Neuronal stem cell (in vitro differentiated cells): ENCODE results near the gene KEAP1.
A peak's percentile ranks its signal among the peaks of the same experiment; 100 is the strongest.

Experiments
- DNase-seq: peaks from one replicate; pipeline ENCODE4 v3.0.0-alpha.2; 2013; ENCODE audit warnings: low spot score
- H2AFZ ChIP-seq: one replicate; pipeline ENCODE4 v1.6.1; 2013; ENCODE audit warnings: mild to moderate bottlenecking, low read length, inconsistent platforms
- H2AK5ac ChIP-seq: 2 replicates; pipeline ENCODE4 v1.6.1; 2013; ENCODE audit warnings: low read depth, mild to moderate bottlenecking, inconsistent platforms, low read length, moderate library complexity, mixed read lengths
- H2BK120ac ChIP-seq: 2 replicates; pipeline ENCODE4 v1.6.1; 2013; ENCODE audit warnings: low read depth, mild to moderate bottlenecking, inconsistent platforms, low read length, moderate library complexity, mixed read lengths
- H2BK12ac ChIP-seq: one replicate; pipeline ENCODE4 v1.6.1; 2013; ENCODE audit warnings: low read length, inconsistent platforms
- H2BK15ac ChIP-seq: 2 replicates; pipeline ENCODE4 v1.6.1; 2013; ENCODE audit warnings: mild to moderate bottlenecking, low read length, inconsistent platforms, mixed read lengths
- H2BK5ac ChIP-seq: one replicate; pipeline ENCODE4 v1.6.1; 2013; ENCODE audit warnings: inconsistent platforms, mild to moderate bottlenecking, low read length, moderate library complexity
- H3K14ac ChIP-seq: one replicate; pipeline ENCODE4 v1.6.1; 2013; ENCODE audit warnings: low read length, inconsistent platforms
- H3K18ac ChIP-seq: 2 replicates; pipeline ENCODE4 v1.6.1; 2013; ENCODE audit warnings: low read length, inconsistent platforms
- H3K23ac ChIP-seq: 2 replicates; pipeline ENCODE4 v1.6.1; 2013; ENCODE audit warnings: low read depth, mild to moderate bottlenecking, mixed read lengths, low read length, inconsistent platforms; ENCODE audit not compliant: poor library complexity
- H3K27ac ChIP-seq: replicated peaks from 3 replicates; pipeline ENCODE4 v1.5.1; 2013; ENCODE audit warnings: low read length, inconsistent platforms
- H3K27me3 ChIP-seq, 3 experiments: 2 replicates each; pipeline ENCODE4 v1.6.1; 2013; ENCODE audit warnings: low read length in 3 of 3, mild to moderate bottlenecking in 2 of 3, inconsistent platforms in 1 of 3, low read depth in 1 of 3, mixed read lengths in 1 of 3, moderate library complexity in 1 of 3; ENCODE audit not compliant: control insufficient read depth in 3 of 3, insufficient read depth in 3 of 3
- H3K36me3 ChIP-seq, 2 donors: replicated peaks in 1 of 2; 2 replicates each; pipeline ENCODE4 v1.6.1; 2013; ENCODE audit warnings: low read length in 2 of 2; ENCODE audit not compliant: control insufficient read depth in 2 of 2, insufficient read depth in 2 of 2
- H3K4ac ChIP-seq: 2 replicates; pipeline ENCODE4 v1.6.1; 2013; ENCODE audit warnings: inconsistent platforms, mild to moderate bottlenecking, low read length, moderate library complexity
- H3K4me1 ChIP-seq, 2 donors: 1 replicate in 1 of 2; 2 replicates in 1 of 2; pipeline ENCODE4 v1.6.1; 2013; ENCODE audit warnings: low read length in 2 of 2, low read depth in 1 of 2; ENCODE audit not compliant: control insufficient read depth in 2 of 2, insufficient read depth in 1 of 2
- H3K4me2 ChIP-seq: one replicate; pipeline ENCODE4 v1.6.1; 2013; ENCODE audit warnings: mild to moderate bottlenecking, low read length, inconsistent platforms; ENCODE audit not compliant: insufficient read depth, poor library complexity, severe bottlenecking
- H3K4me3 ChIP-seq, 2 donors: 2 replicates each; pipeline ENCODE4 v1.5.1; 2013; ENCODE audit warnings: low read length in 2 of 2, mild to moderate bottlenecking in 2 of 2, inconsistent platforms in 1 of 2, moderate library complexity in 1 of 2
- H3K79me1 ChIP-seq: one replicate; pipeline ENCODE4 v1.6.1; 2013; ENCODE audit warnings: low read depth, mild to moderate bottlenecking, inconsistent platforms, low read length, moderate library complexity
- H3K9ac ChIP-seq: one replicate; pipeline ENCODE4 v1.6.1; 2013; ENCODE audit warnings: mild to moderate bottlenecking, low read depth, low read length, inconsistent platforms; ENCODE audit not compliant: poor library complexity
- H3K9me3 ChIP-seq, 2 donors: replicated peaks in 1 of 2; 2 replicates each; pipeline versions ENCODE3 to v1.6.1; 2013; ENCODE audit warnings: low read length in 2 of 2, mild to moderate bottlenecking in 2 of 2, inconsistent platforms in 1 of 2, low read depth in 1 of 2, mixed read lengths in 1 of 2, moderate library complexity in 1 of 2; ENCODE audit not compliant: control insufficient read depth in 2 of 2, insufficient read depth in 1 of 2
- H4K8ac ChIP-seq: one replicate; pipeline ENCODE4 v1.6.1; 2013; ENCODE audit warnings: low read depth, mild to moderate bottlenecking, inconsistent platforms, low read length, moderate library complexity
- H4K91ac ChIP-seq: one replicate; pipeline ENCODE4 v1.6.1; 2013; ENCODE audit warnings: low read length, low read depth, mild to moderate bottlenecking, inconsistent platforms; ENCODE audit not compliant: poor library complexity
- WGBS, 2 donors: extraction: QIAGEN DNeasy Blood & Tissue Kit; methylation state at CpG; one replicate each; pipeline ENCODE4 v1.1.7; 2013; ENCODE audit warnings: missing lambda C conversion rate in 2 of 2, mixed read lengths in 1 of 2; ENCODE audit not compliant: insufficient read length in 2 of 2, insufficient replicate concordance in 1 of 2; ENCODE audit errors: extremely low coverage in 2 of 2; 5-methylcytosine and 5-hydroxymethylcytosine counted together

The KEAP1 gene

DNA sequence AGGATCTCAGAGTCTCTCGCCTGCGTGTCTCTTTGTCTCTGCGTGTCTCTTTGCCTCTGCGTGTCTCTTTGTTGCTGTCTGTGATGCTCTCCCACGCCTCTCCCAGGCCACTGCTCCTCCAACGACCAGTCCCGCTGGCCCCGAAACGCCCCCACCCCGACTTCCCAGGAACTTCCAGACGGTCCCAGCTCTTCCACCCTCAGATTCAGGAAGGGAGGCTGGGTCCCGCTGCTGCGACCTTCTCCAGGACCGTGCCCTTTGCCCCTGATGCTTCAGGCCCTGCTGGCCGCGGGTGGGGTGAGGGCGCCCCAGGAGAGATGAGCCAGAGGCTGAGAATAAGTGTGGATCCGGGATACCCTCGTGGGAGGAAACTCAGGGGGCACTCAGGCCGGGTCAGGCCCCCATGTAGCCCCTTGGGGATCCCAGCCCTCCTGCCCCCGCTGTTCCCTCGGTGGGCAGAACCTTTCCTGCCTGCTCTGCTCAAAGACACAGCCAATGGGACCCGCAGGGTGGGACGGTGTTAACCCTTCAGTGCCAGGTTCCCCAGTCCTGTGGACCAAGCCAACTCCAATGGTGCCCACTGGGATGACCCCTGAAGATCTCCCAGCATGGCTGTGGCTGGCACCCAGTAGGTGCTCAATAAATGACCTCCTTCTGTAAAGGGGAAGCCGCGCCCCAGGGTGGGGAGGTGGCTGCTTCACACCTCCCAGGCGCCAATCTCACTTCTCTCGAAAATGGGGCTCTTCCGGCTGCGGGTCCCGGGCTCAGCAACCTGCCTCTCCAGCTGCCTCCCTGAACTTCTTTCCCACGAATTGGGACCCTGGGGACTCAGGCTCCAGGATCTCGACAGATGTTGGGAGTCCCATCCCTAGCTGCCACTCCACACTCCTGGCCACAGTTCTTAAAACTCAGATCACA lies 15.5 kb upstream of the KEAP1 start:
- Histone ChIP-seq H3K14ac (no peak overlapping the region), H3K4me3 (peak overlapping the region in 1 of 2 donors; percentile 41), H3K4ac (no peak overlapping the region), H3K18ac (peak overlapping the region; percentile 92), H2BK120ac (peak overlapping the region; percentile 13), H3K4me1 (peaks cover 11 to 17% of the 10 kb centered on the region in 2 donors), H4K8ac (no peak overlapping the region), H3K27me3 (peaks cover 0 to 83% (median 42%) of the 10 kb centered on the region in 3 experiments), H3K4me2 (peak overlapping the region; percentile 22), H2BK12ac (peak overlapping the region; percentile 43), H3K27ac (no peak overlapping the region), H3K36me3 (no peaks in the 10 kb centered on the region), H3K23ac (peak overlapping the region; percentile 87), H3K9ac (peak overlapping the region; percentile 78), H4K91ac (peak overlapping the region; percentile 59), H3K79me1 (peaks cover 2% of the 10 kb centered on the region), H2AFZ (peak overlapping the region; percentile 52), H2BK15ac (peak overlapping the region; percentile 90), H2BK5ac (no peak overlapping the region), H3K9me3 (no peaks in the 10 kb centered on the region), H2AK5ac (peak overlapping the region; percentile 82)
- no CpG with 5 or more reads among the region's 33 CpGs for WGBS, 2 donors
- DNase-seq: no peak

DNA sequence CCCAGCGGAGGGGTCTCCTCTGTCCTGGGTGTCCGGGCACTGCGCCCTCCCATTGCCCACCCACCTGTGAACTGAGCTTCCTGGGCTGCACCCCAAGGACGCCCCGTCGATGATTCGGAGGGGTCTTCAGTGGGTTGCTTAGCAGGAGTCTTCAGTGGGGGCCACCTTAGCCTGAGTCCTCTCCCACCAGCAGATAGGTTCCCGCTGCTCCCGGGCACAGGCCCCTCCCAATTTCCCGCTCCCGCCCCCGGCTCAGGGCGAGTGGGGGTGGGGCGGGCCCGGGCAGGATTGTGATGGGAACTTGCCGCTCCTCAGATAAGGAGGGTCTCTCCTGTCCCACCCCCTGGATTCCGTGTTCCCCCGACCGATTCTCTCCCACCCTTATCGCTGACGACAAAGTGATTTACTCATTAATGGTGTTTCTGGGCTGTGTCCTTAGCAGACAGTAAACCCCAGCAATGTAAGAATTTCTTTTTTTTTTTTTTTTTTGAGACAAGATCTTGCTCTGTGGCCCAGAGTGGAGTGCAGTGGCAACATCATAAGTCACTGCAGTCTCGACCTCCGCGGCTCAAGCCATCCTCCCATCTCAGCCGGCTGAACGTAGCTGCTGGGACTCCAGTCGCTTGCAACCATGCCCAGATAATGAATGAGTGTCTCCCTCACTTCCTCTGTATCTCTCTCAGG lies 14.7 kb upstream of the KEAP1 start:
- no peak overlapping the region for H4K8ac ChIP-seq
- peak overlapping the region; percentile 62 for H2BK5ac ChIP-seq
- peak overlapping the region; percentile 48 for H4K91ac ChIP-seq
- peak overlapping the region; percentile 71 for H3K4me2 ChIP-seq
- H3K9me3 ChIP-seq: peaks cover 0 to 3% of the 10 kb centered on the region in 2 donors
- H2AK5ac ChIP-seq: peak overlapping the region; percentile 91
- H3K36me3 ChIP-seq: peaks cover 0 to 3% of the 10 kb centered on the region in 2 donors
- no peak overlapping the region for H3K4ac ChIP-seq
- peak overlapping the region; percentile 78 for H2BK120ac ChIP-seq
- no peak for DNase-seq
- H3K4me1 ChIP-seq: peaks cover 11 to 17% of the 10 kb centered on the region in 2 donors
- no peak overlapping the region for H3K14ac ChIP-seq
- H3K18ac ChIP-seq: peak overlapping the region; percentile 97
- peak overlapping the region; percentile 23 to 87 for H3K4me3 ChIP-seq
- no peak overlapping the region for H3K9ac ChIP-seq
- peak overlapping the region; percentile 99 for H2BK15ac ChIP-seq
- H3K79me1 ChIP-seq: peaks cover 2% of the 10 kb centered on the region
- no peak overlapping the region for H3K27ac ChIP-seq
- WGBS, 2 donors: no CpG with 5 or more reads among the region's 27 CpGs
- no peak overlapping the region for H3K23ac ChIP-seq
- peak overlapping the region; percentile 68 for H2BK12ac ChIP-seq
- peak overlapping the region; percentile 52 for H2AFZ ChIP-seq
- peaks cover 0 to 85% (median 49%) of the 10 kb centered on the region in 3 experiments for H3K27me3 ChIP-seq

DNA sequence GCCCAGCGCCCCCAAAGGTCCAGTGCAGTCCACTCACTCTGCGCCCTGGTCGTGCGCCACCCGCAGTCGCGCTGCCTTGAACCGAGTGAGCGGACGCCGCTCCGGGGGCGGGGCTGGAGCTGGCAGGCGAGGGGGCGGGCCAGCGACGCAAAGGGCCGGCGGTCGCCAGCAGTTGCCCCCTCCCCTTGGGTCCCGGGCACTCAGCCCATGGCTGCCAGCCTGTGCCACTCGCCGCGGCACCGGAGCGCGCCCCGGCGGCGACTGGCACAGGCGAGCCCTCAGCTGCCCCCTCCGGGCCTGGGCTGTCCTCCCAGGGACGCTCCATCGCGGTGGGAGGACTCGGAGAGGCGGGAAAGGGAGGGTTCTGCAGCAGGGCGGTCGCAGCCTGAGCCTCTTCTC lies 14.2 kb upstream of the KEAP1 start, which contains the start of gene S1PR5:
Gene S1PR5 (minus strand): TSS at position 87 of the 399 bp plus-strand sequence. CDS start 2,436 bp downstream, outside the sequence.
- Histone ChIP-seq H2BK120ac (peak within 1 kb of the TSS; percentile 78), H3K14ac (peak within 1 kb of the TSS; percentile 32), H3K23ac (peak within 1 kb of the TSS; percentile 5), H2BK15ac (peak within 1 kb of the TSS; percentile 99), H4K8ac (no peak within 1 kb of the TSS), H2BK12ac (peak within 1 kb of the TSS; percentile 68), H2AK5ac (peak within 1 kb of the TSS; percentile 91), H3K27ac (no peak within 1 kb of the TSS), H3K79me1 (peaks cover 2% of the 10 kb centered on the region), H3K4me1 (peaks cover 11 to 17% of the 10 kb centered on the region in 2 donors), H3K4me3 (peak within 1 kb of the TSS; percentile 23 to 87), H3K36me3 (peaks cover 0 to 3% of the 10 kb centered on the region in 2 donors), H2BK5ac (peak within 1 kb of the TSS; percentile 71), H3K9ac (peak within 1 kb of the TSS; percentile 75), H3K4me2 (peak within 1 kb of the TSS; percentile 71), H4K91ac (peak within 1 kb of the TSS; percentile 48), H3K9me3 (peaks cover 0 to 3% of the 10 kb centered on the region in 2 donors), H2AFZ (peak within 1 kb of the TSS; percentile 52), H3K4ac (no peak within 1 kb of the TSS), H3K18ac (peak within 1 kb of the TSS; percentile 97), H3K27me3 (peaks cover 0 to 91% (median 50%) of the 10 kb centered on the region in 3 experiments)
- DNase-seq: no peak
- no CpG with 5 or more reads among the region's 39 CpGs for WGBS, 2 donors
